AG04449 (cell line): ENCODE measurements around the gene TNIP1.

Experiments
- CTCF ChIA-PET: fragments of 350-600 bp; formaldehyde crosslinking; extraction: SDS; loops from one replicate; lab custom pipeline; 2021; ENCODE audit warnings: antibody characterized with exemption; lab: Yijun Ruan, JAX
- POLR2A ChIA-PET: fragments of 400-600, 350-600 bp; formaldehyde crosslinking; extraction: SDS; loops from one replicate; lab custom pipeline; 2020; ENCODE audit warnings: antibody characterized with exemption, inconsistent platforms; lab: Yijun Ruan, JAX
- DNase-seq: peaks from one replicate; pipeline ENCODE4 v3.0.0-alpha.2; 2010; ENCODE audit warnings: low read depth, low spot score
- H3K4me3 ChIP-seq: 2 replicates; pipeline ENCODE4 v1.5.1; 2011; ENCODE audit warnings: low read depth, mild to moderate bottlenecking, control low read depth, low read length
- CTCF ChIP-seq: IDR thresholded peaks from one replicate; pipeline ENCODE4 v1.5.1; 2011; ENCODE audit warnings: mild to moderate bottlenecking, moderate library complexity, low read length, control low read depth, inconsistent platforms; ENCODE audit not compliant: insufficient read depth; ENCODE audit errors: missing control alignments

TNIP1 gene

GRCh38 chr5:150999704-151000442, 81.0 kb downstream of the TNIP1 start:
- TF ChIP-seq CTCF = no peak
- H3K4me3 ChIP-seq = no peak overlapping the region
- CTCF ChIA-PET = interaction anchor here (7.0 to 7.7 kb wide), 2 partner anchors 116 to 166 kb away, joined by 102 to 107 read pairs; no protein-coding TSS in a partner anchor
- DNase-seq = no peak
- POLR2A ChIA-PET = no interaction called here

GRCh38 chr5:150993826-150994412, 86.9 kb downstream of the TNIP1 start:
- ChIA-PET CTCF (interaction anchor here (1.3 kb wide), 1 partner anchor 173 kb away, joined by 3 read pairs; no protein-coding TSS in a partner anchor), POLR2A (no interaction called here)
- DNase-seq = no peak
- no peak overlapping the region for H3K4me3 ChIP-seq
- TF ChIP-seq CTCF = no peak

GRCh38 chr5:150993422-150993821, 87.4 kb downstream of the TNIP1 start:
- POLR2A ChIA-PET = no interaction called here
- CTCF ChIA-PET = no interaction called here
- no peak overlapping the region for H3K4me3 ChIP-seq
- no peak for TF ChIP-seq CTCF
- DNase-seq = no peak

DNA sequence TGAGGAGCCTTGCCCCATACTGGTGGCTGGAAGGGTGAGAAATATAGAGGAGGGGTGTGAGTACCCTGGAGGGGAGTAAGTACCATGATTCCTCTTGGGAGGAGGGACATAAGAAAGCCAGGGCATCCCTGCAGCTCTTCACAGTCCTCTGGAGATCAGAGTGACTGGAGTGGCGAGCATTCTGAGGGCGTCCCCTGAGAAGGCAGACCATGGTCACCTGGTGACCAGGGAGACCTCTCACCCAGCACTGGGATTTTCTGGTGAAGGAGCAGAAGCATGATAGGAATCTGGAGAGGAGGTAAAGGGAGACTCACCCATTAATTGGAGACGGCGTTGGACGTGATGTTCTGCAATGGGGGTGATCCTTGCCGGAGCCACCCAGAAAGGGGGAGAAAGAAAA, 88.1 kb downstream of the TNIP1 start:
- DNase-seq = no peak
- CTCF ChIA-PET = interaction anchor here (1.7 kb wide), 1 partner anchor 10 kb away, joined by 4 read pairs; no protein-coding TSS in a partner anchor
- POLR2A ChIA-PET = no interaction called here
- H3K4me3 ChIP-seq = no peak overlapping the region
- TF ChIP-seq CTCF = no peak

GRCh38 chr5:150989695-150990094, 91.1 kb downstream of the TNIP1 start:
- POLR2A ChIA-PET = no interaction called here
- DNase-seq = no peak
- CTCF ChIA-PET = no interaction called here
- no peak for TF ChIP-seq CTCF
- H3K4me3 ChIP-seq = no peak overlapping the region

DNA sequence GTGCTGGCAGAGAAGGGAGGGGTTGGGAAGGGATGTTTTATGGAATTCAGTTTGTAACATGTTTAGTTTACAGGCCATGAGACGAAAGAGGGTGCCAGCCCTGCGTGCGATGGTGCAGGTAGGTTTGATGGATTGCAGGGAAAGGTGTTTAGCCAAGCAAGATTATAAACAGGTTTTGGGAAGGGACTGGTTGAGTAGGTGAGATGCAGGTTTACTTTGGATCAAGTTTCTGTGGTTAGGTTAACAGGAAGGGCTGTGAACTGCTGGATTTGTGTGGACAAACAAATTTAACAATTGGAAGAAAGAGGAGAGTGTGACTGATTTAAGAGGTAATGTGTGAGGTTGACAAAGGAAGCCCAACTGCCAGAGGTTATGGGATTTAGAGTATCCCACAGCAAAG, 93.1 kb downstream of the TNIP1 start:
- no peak for TF ChIP-seq CTCF
- no peak for DNase-seq
- H3K4me3 ChIP-seq = no peak overlapping the region
- ChIA-PET POLR2A (no interaction called here), CTCF (no interaction called here)
